ENCODE results near the gene NDUFB7.

GRCh38 chr19:14526423-14526822 is 45.4 kb downstream of the NDUFB7 start:
- no peak for TF ChIP-seq GATA3 (IDR thresholded peaks at IDR 0.05; ENCODE audit: low read depth, low read length)
- no peak for TF ChIP-seq GATA2 (IDR thresholded peaks at IDR 0.05; ENCODE audit: low read depth, low read length)

Data from SH-SY5Y (cell line).